ENCODE data around the gene EPB41.

DNA sequence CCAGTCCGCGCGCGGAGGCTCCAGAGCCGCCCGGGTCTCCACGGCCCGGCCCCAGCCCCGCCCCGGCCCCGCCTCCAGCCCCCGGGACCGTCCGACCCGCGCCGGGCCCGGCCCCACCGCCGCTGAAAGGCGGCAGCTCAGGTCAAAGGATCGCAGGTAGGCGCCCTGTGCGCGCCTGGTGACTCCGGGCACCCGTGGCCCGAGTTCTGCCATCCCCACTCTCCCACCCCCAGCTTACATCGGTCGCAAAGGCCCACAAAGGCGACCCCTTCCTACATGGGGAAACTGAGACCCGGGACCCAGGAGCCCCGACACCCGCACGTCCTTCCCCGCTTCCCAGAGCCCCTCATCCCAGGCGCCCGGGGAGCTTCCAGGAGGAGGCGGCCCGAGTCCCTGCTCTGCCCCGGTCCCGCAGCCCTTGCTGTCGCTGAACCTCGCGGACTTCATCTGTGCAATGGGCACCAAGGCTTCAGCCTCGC is 209.6 kb downstream of the EPB41 start, which contains the start of gene TMEM200B:
- no peak for TF ChIP-seq CTCF (IDR thresholded peaks at IDR 0.05)
- no peak for TF ChIP-seq POLR2A (IDR thresholded peaks at IDR 0.05)
- peak in 1 of 4 donors; percentile 4 for TF ChIP-seq POLR2AphosphoS5 (IDR thresholded peaks at IDR 0.05)
- no peak for TF ChIP-seq EP300 (IDR thresholded peaks at IDR 0.05)

All from sigmoid colon (tissue), 4 donors.